ENCODE results near the gene KCNJ16. TPM values are rescaled to one million over a fixed set of nuclear protein-coding genes. Genes with fewer than 3 reads are reported as not detected.

KCNJ16 gene
- total RNA-seq, 2 experiments from 2014 or later: not detected

DNA sequence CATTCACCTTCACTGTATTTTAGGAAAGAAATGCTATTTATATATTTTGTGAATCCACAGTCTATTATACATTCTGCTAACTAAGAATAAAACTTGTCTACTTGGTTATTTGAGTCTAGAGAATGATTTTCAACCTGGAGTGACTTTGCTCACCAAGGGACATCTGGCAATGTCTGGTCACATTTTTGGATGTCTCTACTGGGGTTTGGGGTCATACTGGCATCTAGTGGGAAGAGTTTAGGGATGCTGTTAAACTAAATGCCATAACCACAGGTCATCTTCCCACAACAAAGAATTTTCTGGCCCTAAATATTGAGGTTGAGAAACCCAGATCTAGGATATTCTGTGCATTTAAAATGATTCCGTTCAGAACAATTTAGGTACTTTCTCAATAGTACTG is 26.0 kb downstream of the KCNJ16 start:
- no peak overlapping the region for H3K27ac Mint-ChIP-seq
- Histone ChIP-seq H3K27ac (ENCODE audit: low read depth in 1 of 2, low read length in 2 of 2) (no peak overlapping the region), H3K4me3 (ENCODE audit: low read length) (no peak overlapping the region), H3K4me1 (ENCODE audit: insufficient read depth, low read length) (no peaks in the 10 kb centered on the region), H3K9me3 (ENCODE audit: control insufficient read depth in 1 of 2, insufficient read depth in 1 of 2, low read length in 2 of 2) (no peaks in the 10 kb centered on the region), H3K27me3 (ENCODE audit: control insufficient read depth in 1 of 2, insufficient read depth in 2 of 2, low read length in 2 of 2) (no peaks in the 10 kb centered on the region), H3K36me3 (ENCODE audit: insufficient read depth, low read length) (no peaks in the 10 kb centered on the region)
- TF ChIP-seq, protein P1, sequence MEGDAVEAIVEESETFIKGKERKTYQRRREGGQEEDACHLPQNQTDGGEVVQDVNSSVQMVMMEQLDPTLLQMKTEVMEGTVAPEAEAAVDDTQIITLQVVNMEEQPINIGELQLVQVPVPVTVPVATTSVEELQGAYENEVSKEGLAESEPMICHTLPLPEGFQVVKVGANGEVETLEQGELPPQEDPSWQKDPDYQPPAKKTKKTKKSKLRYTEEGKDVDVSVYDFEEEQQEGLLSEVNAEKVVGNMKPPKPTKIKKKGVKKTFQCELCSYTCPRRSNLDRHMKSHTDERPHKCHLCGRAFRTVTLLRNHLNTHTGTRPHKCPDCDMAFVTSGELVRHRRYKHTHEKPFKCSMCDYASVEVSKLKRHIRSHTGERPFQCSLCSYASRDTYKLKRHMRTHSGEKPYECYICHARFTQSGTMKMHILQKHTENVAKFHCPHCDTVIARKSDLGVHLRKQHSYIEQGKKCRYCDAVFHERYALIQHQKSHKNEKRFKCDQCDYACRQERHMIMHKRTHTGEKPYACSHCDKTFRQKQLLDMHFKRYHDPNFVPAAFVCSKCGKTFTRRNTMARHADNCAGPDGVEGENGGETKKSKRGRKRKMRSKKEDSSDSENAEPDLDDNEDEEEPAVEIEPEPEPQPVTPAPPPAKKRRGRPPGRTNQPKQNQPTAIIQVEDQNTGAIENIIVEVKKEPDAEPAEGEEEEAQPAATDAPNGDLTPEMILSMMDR (IDR thresholded peaks at IDR 0.05): no peak
- ATAC-seq (ENCODE audit: poor library complexity): no peak
- H3K27me3 Mint-ChIP-seq: no peaks in the 10 kb centered on the region
- H3K9me3 Mint-ChIP-seq: no peaks in the 10 kb centered on the region
- ChIA-PET POLR2A (no interaction called here), CTCF (no interaction called here)
- no peaks in the 10 kb centered on the region for H3K4me1 Mint-ChIP-seq (ENCODE audit: low read depth)
- no peaks in the 10 kb centered on the region for H3K36me3 Mint-ChIP-seq (ENCODE audit: low read depth)
- intact Hi-C loops (cut with DNase I, micrococcal nuclease): loop anchor here in 1 of 2 experiments (10.0 kb wide), 1 partner anchor 64 kb away; the partner anchor contains the start of gene KCNJ2
- DNase-seq: no peak
- no peak overlapping the region for H3K4me3 Mint-ChIP-seq

GRCh38 chr17:70102531-70102930 is 27.5 kb downstream of the KCNJ16 start:
- H3K9me3 ChIP-seq (ENCODE audit: control insufficient read depth in 1 of 2, insufficient read depth in 1 of 2, low read length in 2 of 2): no peaks in the 10 kb centered on the region
- Mint-ChIP-seq H3K27ac (no peak overlapping the region), H3K27me3 (no peaks in the 10 kb centered on the region), H3K36me3 (ENCODE audit: low read depth) (no peaks in the 10 kb centered on the region), H3K4me3 (no peak overlapping the region), H3K9me3 (no peaks in the 10 kb centered on the region), H3K4me1 (ENCODE audit: low read depth) (no peaks in the 10 kb centered on the region)
- ATAC-seq (ENCODE audit: poor library complexity): no peak
- intact Hi-C loops (cut with DNase I, micrococcal nuclease): loop anchor here in 1 of 2 experiments (10.0 kb wide), 1 partner anchor 62 kb away; the partner anchor contains the start of gene KCNJ2
- no peaks in the 10 kb centered on the region for H3K27me3 ChIP-seq (ENCODE audit: control insufficient read depth in 1 of 2, insufficient read depth in 2 of 2, low read length in 2 of 2)
- no peaks in the 10 kb centered on the region for H3K36me3 ChIP-seq (ENCODE audit: insufficient read depth, low read length)
- CTCF ChIA-PET: no interaction called here
- POLR2A ChIA-PET: no interaction called here
- H3K27ac ChIP-seq (ENCODE audit: low read depth in 1 of 2, low read length in 2 of 2): no peak overlapping the region
- H3K4me1 ChIP-seq (ENCODE audit: insufficient read depth, low read length): no peaks in the 10 kb centered on the region
- TF ChIP-seq, protein P1 (IDR thresholded peaks at IDR 0.05): no peak
- no peak for DNase-seq
- no peak overlapping the region for H3K4me3 ChIP-seq (ENCODE audit: low read length)

DNA sequence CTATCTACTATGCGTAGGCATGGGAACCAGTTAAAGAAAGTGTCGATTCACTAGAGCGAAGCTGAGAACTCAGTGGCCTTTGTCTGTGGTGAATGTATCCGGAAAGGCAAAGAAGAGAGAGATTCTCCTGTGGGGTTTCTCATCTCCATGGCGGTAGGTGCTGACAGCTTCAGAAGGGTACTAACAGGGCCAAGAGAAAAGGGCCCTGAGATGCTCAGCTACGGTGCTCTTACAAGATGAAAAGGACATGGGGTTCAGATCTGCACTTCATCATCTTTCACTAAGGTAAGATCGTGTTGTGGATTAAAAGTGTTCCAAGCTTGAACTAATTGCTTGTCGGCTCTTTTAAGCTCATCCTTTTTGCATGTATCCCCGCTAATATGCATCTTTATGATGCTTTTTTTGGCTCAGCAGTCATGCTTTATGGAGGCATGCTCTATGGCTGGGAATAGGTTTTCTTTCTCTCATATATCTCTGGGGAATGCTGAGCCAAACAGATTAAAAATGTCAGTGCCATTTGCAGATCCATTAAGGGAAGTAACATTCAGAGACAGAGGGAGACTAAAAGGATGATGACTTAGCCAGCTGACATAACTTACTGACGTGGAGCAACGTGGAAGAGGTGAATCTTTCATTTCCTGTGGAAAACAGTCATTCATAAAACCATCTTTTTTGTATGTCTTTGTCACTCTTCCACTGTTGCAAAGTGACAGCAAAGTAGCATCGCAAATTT is 29.9 kb downstream of the KCNJ16 start:
- POLR2A ChIA-PET: no interaction called here
- H3K4me1 ChIP-seq (ENCODE audit: insufficient read depth, low read length): no peaks in the 10 kb centered on the region
- H3K36me3 ChIP-seq (ENCODE audit: insufficient read depth, low read length): no peaks in the 10 kb centered on the region
- H3K4me1 Mint-ChIP-seq (ENCODE audit: low read depth): no peaks in the 10 kb centered on the region
- H3K27ac ChIP-seq (ENCODE audit: low read depth in 1 of 2, low read length in 2 of 2): no peak overlapping the region
- H3K36me3 Mint-ChIP-seq (ENCODE audit: low read depth): no peaks in the 10 kb centered on the region
- CTCF ChIA-PET: no interaction called here
- no peaks in the 10 kb centered on the region for H3K27me3 Mint-ChIP-seq
- no peak overlapping the region for H3K4me3 Mint-ChIP-seq
- H3K9me3 Mint-ChIP-seq: no peaks in the 10 kb centered on the region
- no peak for ATAC-seq (ENCODE audit: poor library complexity)
- TF ChIP-seq, protein P1 (IDR thresholded peaks at IDR 0.05): no peak
- DNase-seq: no peak
- intact Hi-C loops (cut with DNase I, micrococcal nuclease): loop anchor here in 1 of 2 experiments (10.0 kb wide), 1 partner anchor 60 kb away; the partner anchor contains the start of gene KCNJ2
- H3K27me3 ChIP-seq (ENCODE audit: control insufficient read depth in 1 of 2, insufficient read depth in 2 of 2, low read length in 2 of 2): no peaks in the 10 kb centered on the region
- no peaks in the 10 kb centered on the region for H3K9me3 ChIP-seq (ENCODE audit: control insufficient read depth in 1 of 2, insufficient read depth in 1 of 2, low read length in 2 of 2)
- H3K27ac Mint-ChIP-seq: no peak overlapping the region
- H3K4me3 ChIP-seq (ENCODE audit: low read length): no peak overlapping the region

Measured in CD4-positive, alpha-beta T cell (primary cell).